OCI-LY7 (cell line): ENCODE data around the gene NDUFS4. TPM values are rescaled to one million over a fixed set of nuclear protein-coding genes. Genes with fewer than 3 reads are reported as not detected.

Source experiments
- BruUV-seq: library from RNA; stranded (reverse); fragments of 400-500 nt; replicated peaks from 2 replicates; lab custom pipeline; 2021; lab: Mats Ljungman, UMichigan
- CTCF ChIA-PET: fragments of 300-600 bp; sonication (Branson Sonifier 250); formaldehyde crosslinking; loops from one replicate; lab custom pipeline; 2022; ENCODE audit warnings: antibody characterized with exemption; ENCODE audit not compliant: unreplicated experiment; lab: Charles Lee
- POLR2A ChIA-PET: fragments of 300-600 bp; sonication (Branson Sonifier 250); formaldehyde crosslinking; loops from one replicate; lab custom pipeline; 2022; ENCODE audit warnings: antibody characterized with exemption; lab: Charles Lee
- DNase-seq: peaks from one replicate; pipeline ENCODE4 v3.0.0-alpha.2; 2015; ENCODE audit warnings: low spot score
- H2AFZ ChIP-seq: fragments of 200-600 bp; sonication (generic), shearing (Covaris generic); 2 replicates; pipeline ENCODE4 v1.6.1; 2014; ENCODE audit warnings: mild to moderate bottlenecking, antibody characterized with exemption, low read length, moderate library complexity
- H3K27ac ChIP-seq: fragments of 200-600 bp; sonication (generic); 2 replicates; pipeline ENCODE4 v1.5.1; 2014; ENCODE audit warnings: mixed run types, low read depth, mild to moderate bottlenecking, moderate library complexity, low read length, inconsistent platforms; ENCODE audit not compliant: poor library complexity, severe bottlenecking
- H3K36me3 ChIP-seq: fragments of 200-600 bp; sonication (generic); 2 replicates; pipeline ENCODE4 v1.6.1; 2014; ENCODE audit warnings: mild to moderate bottlenecking, antibody characterized with exemption, low read length, moderate library complexity, mixed read lengths; ENCODE audit not compliant: insufficient read depth
- H3K4me1 ChIP-seq: fragments of 200-600 bp; sonication (generic); 2 replicates; pipeline ENCODE4 v1.5.1; 2014; ENCODE audit warnings: mild to moderate bottlenecking, low read length; ENCODE audit not compliant: insufficient read depth, poor library complexity, severe bottlenecking
- H3K4me2 ChIP-seq: fragments of 200-600 bp; sonication (generic); 2 replicates; pipeline ENCODE4 v1.6.1; 2014; ENCODE audit warnings: mild to moderate bottlenecking, low read length
- H3K4me3 ChIP-seq: fragments of 200-600 bp; sonication (generic); 2 replicates; pipeline ENCODE4 v1.5.1; 2014; ENCODE audit warnings: mild to moderate bottlenecking, low read depth, low read length; ENCODE audit not compliant: poor library complexity, severe bottlenecking
- H3K79me2 ChIP-seq: fragments of 200-600 bp; sonication (generic); 2 replicates; pipeline ENCODE4 v1.6.1; 2016; ENCODE audit warnings: low read depth, mild to moderate bottlenecking, low read length, moderate library complexity, mixed read lengths; ENCODE audit not compliant: insufficient read depth
- H3K9me2 ChIP-seq: fragments of 200-600 bp; sonication (generic); 2 replicates; pipeline ENCODE4 v1.6.1; 2016; ENCODE audit warnings: mild to moderate bottlenecking, low read length, mixed read lengths; ENCODE audit not compliant: insufficient read depth
- H3K9me3 ChIP-seq: fragments of 200-600 bp; sonication (generic); 2 replicates; pipeline ENCODE4 v1.6.1; 2014; ENCODE audit warnings: mild to moderate bottlenecking, mixed run types, low read length, mixed read lengths
- H4K20me1 ChIP-seq: fragments of 200-600 bp; sonication (generic); 2 replicates; pipeline ENCODE4 v1.6.1; 2014; ENCODE audit warnings: mild to moderate bottlenecking, antibody characterized with exemption, low read length, moderate library complexity, mixed read lengths; ENCODE audit not compliant: insufficient read depth
- EZH2phosphoT487 ChIP-seq: fragments of 200-600 bp; sonication (generic); IDR thresholded peaks from 2 replicates; pipeline ENCODE4 v1.6.1; 2018; ENCODE audit warnings: low read depth, borderline replicate concordance, mild to moderate bottlenecking, mixed run types, antibody characterized with exemption, low read length, moderate library complexity, mixed read lengths
- intact Hi-C: fragments of 100-400 bp; cut with micrococcal nuclease; formaldehyde crosslinking; loops from one replicate; pipeline ENCODE4 v1.10.0; 2022; ENCODE audit not compliant: unreplicated experiment
- total RNA-seq, 2 experiments: library from RNA; depleted of rRNA in 1 of 2; stranded (reverse); fragments of >200 nt in 1 of 2; shearing (Covaris generic) in 1 of 2; gene quantifications; 2 replicates each; pipeline ENCODE4 v1.2.3, GENCODE V29; 2014 to 2022
- TF ChIP-seq, protein P1 (sequence below): fragments of 200-600 bp; sonication (generic); conservative IDR thresholded peaks from 2 replicates; pipeline ENCODE4 v1.5.1; 2014; ENCODE audit warnings: mild to moderate bottlenecking, antibody characterized with exemption, low read length, moderate library complexity, mixed read lengths

Gene NDUFS4
- total RNA-seq, 2 experiments from 2014 or later: 35.1 to 57.2 TPM

- no peaks in the 10 kb centered on the region for H3K9me2 ChIP-seq
- H4K20me1 ChIP-seq: no peaks in the 10 kb centered on the region
- H3K4me3 ChIP-seq: no peak overlapping the region
- intact Hi-C loops: no loop called here
- no peaks in the 10 kb centered on the region for H3K4me1 ChIP-seq
- BruUV-seq: no TSS peak
- CTCF ChIA-PET: no interaction called here
- TF ChIP-seq EZH2phosphoT487: no peak
- TF ChIP-seq, protein P1, sequence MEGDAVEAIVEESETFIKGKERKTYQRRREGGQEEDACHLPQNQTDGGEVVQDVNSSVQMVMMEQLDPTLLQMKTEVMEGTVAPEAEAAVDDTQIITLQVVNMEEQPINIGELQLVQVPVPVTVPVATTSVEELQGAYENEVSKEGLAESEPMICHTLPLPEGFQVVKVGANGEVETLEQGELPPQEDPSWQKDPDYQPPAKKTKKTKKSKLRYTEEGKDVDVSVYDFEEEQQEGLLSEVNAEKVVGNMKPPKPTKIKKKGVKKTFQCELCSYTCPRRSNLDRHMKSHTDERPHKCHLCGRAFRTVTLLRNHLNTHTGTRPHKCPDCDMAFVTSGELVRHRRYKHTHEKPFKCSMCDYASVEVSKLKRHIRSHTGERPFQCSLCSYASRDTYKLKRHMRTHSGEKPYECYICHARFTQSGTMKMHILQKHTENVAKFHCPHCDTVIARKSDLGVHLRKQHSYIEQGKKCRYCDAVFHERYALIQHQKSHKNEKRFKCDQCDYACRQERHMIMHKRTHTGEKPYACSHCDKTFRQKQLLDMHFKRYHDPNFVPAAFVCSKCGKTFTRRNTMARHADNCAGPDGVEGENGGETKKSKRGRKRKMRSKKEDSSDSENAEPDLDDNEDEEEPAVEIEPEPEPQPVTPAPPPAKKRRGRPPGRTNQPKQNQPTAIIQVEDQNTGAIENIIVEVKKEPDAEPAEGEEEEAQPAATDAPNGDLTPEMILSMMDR: no peak
- H3K9me3 ChIP-seq: no peaks in the 10 kb centered on the region
- no peaks in the 10 kb centered on the region for H3K79me2 ChIP-seq
- no peak for DNase-seq
- no peak overlapping the region for H3K27ac ChIP-seq
- no peak overlapping the region for H2AFZ ChIP-seq
- peaks cover 5% of the 10 kb centered on the region; the same call in 1 of the 2 replicates for H3K36me3 ChIP-seq
- no peak overlapping the region for H3K4me2 ChIP-seq
- POLR2A ChIA-PET: no interaction called here
Measured at GRCh38 chr5:53631251-53631650, 70.8 kb downstream of the NDUFS4 start.

GRCh38 chr5:53642061-53642460, 81.6 kb downstream of the NDUFS4 start:
- Histone ChIP-seq H4K20me1 (no peaks in the 10 kb centered on the region), H3K4me1 (peaks cover 13% of the 10 kb centered on the region), H3K79me2 (no peaks in the 10 kb centered on the region), H3K36me3 (peaks cover 5% of the 10 kb centered on the region), H2AFZ (no peak overlapping the region), H3K27ac (no peak overlapping the region), H3K4me3 (no peak overlapping the region), H3K9me2 (no peaks in the 10 kb centered on the region), H3K4me2 (peak overlapping the region; percentile 25; the same call in 1 of the 2 replicates), H3K9me3 (no peaks in the 10 kb centered on the region)
- DNase-seq: peak; percentile 4
- ChIA-PET CTCF (no interaction called here), POLR2A (no interaction called here)
- BruUV-seq: no TSS peak
- TF ChIP-seq, protein P1: no peak
- no peak for TF ChIP-seq EZH2phosphoT487
- intact Hi-C loops: no loop called here

- H2AFZ ChIP-seq: no peak overlapping the region
- no peaks in the 10 kb centered on the region for H3K9me2 ChIP-seq
- no peaks in the 10 kb centered on the region for H4K20me1 ChIP-seq
- POLR2A ChIA-PET: interaction anchor here (0.6 to 1.5 kb wide), 3 partner anchors 8 to 31 kb away, joined by 4 to 7 read pairs (median 6); no protein-coding TSS in a partner anchor
- H3K27ac ChIP-seq: no peak overlapping the region
- intact Hi-C loops: no loop called here
- H3K4me1 ChIP-seq: peaks cover 13% of the 10 kb centered on the region
- H3K36me3 ChIP-seq: peaks cover 7% of the 10 kb centered on the region
- TF ChIP-seq, protein P1: no peak
- no peak for TF ChIP-seq EZH2phosphoT487
- DNase-seq: no peak
- CTCF ChIA-PET: no interaction called here
- H3K79me2 ChIP-seq: no peaks in the 10 kb centered on the region
- H3K4me2 ChIP-seq: no peak overlapping the region
- H3K9me3 ChIP-seq: no peaks in the 10 kb centered on the region
- H3K4me3 ChIP-seq: no peak overlapping the region
- no TSS peak for BruUV-seq
Measured at GRCh38 chr5:53643445-53643844, 83.0 kb downstream of the NDUFS4 start.
